IMR-90 (cell line): ENCODE data around the gene DUXA.

ENCODE experiments used
- BHLHE40 ChIP-seq: fragments of 150-350 bp; IDR thresholded peaks from 2 replicates; pipeline ENCODE4 v1.6.1; 2016; ENCODE audit warnings: mild to moderate bottlenecking, low read depth, low read length
- FOS ChIP-seq: fragments of 150-350 bp; IDR thresholded peaks from 2 replicates; pipeline ENCODE4 v1.6.1; 2016; ENCODE audit warnings: low read depth, low read length
- MAFK ChIP-seq: IDR thresholded peaks from 2 replicates; pipeline ENCODE4 v1.6.1; 2012; ENCODE audit warnings: low read depth, low read length, improper control_type of control experiment
- MAZ ChIP-seq: IDR thresholded peaks from 2 replicates; pipeline ENCODE4 v1.6.1; 2012; ENCODE audit warnings: low read depth, mild to moderate bottlenecking, low read length, improper control_type of control experiment, moderate library complexity, borderline replicate concordance
- POLR2A ChIP-seq: IDR thresholded peaks from 2 replicates; pipeline ENCODE4 v1.6.1; 2012; ENCODE audit warnings: mild to moderate bottlenecking, low read depth, low read length
- RCOR1 ChIP-seq: IDR thresholded peaks from 2 replicates; pipeline ENCODE4 v1.6.1; 2012; ENCODE audit warnings: mild to moderate bottlenecking, low read length, improper control_type of control experiment; ENCODE audit not compliant: insufficient replicate concordance
- TF ChIP-seq, protein P1 (sequence below): conservative IDR thresholded peaks from 2 replicates; pipeline ENCODE4 v1.5.1; 2012; ENCODE audit warnings: mild to moderate bottlenecking, low read depth, low read length, improper control_type of control experiment
- TF ChIP-seq, protein P2 (sequence below): fragments of 150-350 bp; IDR thresholded peaks from 2 replicates; pipeline ENCODE4 v1.6.1; 2017; ENCODE audit warnings: mild to moderate bottlenecking, antibody characterized with exemption, low read length, low read depth

DNA sequence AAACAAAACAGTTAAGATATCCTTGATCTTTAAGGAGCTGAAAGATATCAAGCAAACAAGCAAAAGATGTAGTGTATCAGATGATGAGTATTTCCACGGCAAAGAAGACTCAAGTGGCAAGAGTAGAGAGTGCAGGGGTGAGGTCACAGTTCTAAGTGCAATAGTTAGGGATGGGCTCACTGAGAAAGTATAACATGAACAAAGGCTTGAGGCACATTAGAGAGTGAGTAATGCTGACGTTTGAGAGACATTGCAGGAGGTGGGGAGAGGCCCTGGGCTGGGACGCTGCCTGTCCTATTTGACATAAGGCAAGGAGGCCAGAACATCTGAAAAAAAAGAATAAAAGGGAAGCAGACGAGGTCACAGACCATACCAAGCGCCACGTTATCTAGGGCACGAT is 1.4 kb downstream of the DUXA start:
- TF ChIP-seq POLR2A: no peak
- no peak for TF ChIP-seq MAFK
- TF ChIP-seq, protein P1, sequence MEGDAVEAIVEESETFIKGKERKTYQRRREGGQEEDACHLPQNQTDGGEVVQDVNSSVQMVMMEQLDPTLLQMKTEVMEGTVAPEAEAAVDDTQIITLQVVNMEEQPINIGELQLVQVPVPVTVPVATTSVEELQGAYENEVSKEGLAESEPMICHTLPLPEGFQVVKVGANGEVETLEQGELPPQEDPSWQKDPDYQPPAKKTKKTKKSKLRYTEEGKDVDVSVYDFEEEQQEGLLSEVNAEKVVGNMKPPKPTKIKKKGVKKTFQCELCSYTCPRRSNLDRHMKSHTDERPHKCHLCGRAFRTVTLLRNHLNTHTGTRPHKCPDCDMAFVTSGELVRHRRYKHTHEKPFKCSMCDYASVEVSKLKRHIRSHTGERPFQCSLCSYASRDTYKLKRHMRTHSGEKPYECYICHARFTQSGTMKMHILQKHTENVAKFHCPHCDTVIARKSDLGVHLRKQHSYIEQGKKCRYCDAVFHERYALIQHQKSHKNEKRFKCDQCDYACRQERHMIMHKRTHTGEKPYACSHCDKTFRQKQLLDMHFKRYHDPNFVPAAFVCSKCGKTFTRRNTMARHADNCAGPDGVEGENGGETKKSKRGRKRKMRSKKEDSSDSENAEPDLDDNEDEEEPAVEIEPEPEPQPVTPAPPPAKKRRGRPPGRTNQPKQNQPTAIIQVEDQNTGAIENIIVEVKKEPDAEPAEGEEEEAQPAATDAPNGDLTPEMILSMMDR: no peak
- TF ChIP-seq BHLHE40: no peak
- no peak for TF ChIP-seq RCOR1
- TF ChIP-seq FOS: no peak
- no peak for TF ChIP-seq MAZ
- TF ChIP-seq, protein P2, sequence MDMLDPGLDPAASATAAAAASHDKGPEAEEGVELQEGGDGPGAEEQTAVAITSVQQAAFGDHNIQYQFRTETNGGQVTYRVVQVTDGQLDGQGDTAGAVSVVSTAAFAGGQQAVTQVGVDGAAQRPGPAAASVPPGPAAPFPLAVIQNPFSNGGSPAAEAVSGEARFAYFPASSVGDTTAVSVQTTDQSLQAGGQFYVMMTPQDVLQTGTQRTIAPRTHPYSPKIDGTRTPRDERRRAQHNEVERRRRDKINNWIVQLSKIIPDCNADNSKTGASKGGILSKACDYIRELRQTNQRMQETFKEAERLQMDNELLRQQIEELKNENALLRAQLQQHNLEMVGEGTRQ: no peak
